ENCODE measurements around the gene ITPRIPL2. TPM values are rescaled to one million over a fixed set of nuclear protein-coding genes. Genes with fewer than 3 reads are reported as not detected.

ITPRIPL2 gene
- total RNA-seq, 4 donors from 2014 or later, result 22.9 to 79.3 (median 48.0) TPM

DNA sequence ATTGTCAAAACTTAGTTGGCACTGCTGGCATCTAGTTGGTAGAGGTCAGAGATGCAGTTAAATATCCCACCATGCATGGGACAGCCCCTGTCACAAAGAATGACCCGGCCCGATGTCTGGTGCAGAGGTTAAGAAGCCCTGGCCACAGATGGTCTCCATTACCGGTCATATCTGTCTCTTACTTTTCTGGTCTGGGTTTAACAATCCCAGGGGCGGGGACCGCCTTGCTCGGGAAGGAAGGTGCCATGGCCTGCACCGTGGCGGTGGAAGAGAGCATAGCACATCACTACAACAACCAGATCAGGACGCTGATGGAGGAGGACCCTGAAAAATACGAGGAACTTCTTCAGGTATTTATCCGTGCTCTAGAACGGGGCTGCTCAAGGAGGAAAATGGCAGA, 38.3 kb upstream of the ITPRIPL2 start:
- Histone ChIP-seq H3K27me3 (no peaks in the 10 kb centered on the region), H3K4me3 (no peak overlapping the region), H3K27ac (no peak overlapping the region), H3K36me3 (peaks cover 0 to 36% (median 13%) of the 10 kb centered on the region in 4 donors), H3K4me1 (no peaks in the 10 kb centered on the region), H3K9me3 (no peaks in the 10 kb centered on the region)
- WGBS, 2 donors (ENCODE audit: low coverage in 1 of 2), result 93 to 94% methylated on average over 3 to 12 of the region's 12 CpGs
- intact Hi-C loops (cut with DNase I; ENCODE audit: low total_unique reads) (no loop called here), in situ Hi-C loops (cut with MboI; ENCODE audit: low pct_ligation_motif_present in 1 of 4, low pct_unique_long_range_greater_than_20kb in 1 of 4, low sequenced_read_pairs in 3 of 4) (loop anchor here in 3 of 4 donors (10.0 to 25.0 kb wide), 3 partner anchors 101 to 437 kb away; partner anchors contain the start of genes CCP110 (in 2 of the 3) and GDE1 (in 2 of the 3))
- no peak for TF ChIP-seq EP300 (IDR thresholded peaks at IDR 0.05; ENCODE audit: low read depth)
- TF ChIP-seq, protein P1, sequence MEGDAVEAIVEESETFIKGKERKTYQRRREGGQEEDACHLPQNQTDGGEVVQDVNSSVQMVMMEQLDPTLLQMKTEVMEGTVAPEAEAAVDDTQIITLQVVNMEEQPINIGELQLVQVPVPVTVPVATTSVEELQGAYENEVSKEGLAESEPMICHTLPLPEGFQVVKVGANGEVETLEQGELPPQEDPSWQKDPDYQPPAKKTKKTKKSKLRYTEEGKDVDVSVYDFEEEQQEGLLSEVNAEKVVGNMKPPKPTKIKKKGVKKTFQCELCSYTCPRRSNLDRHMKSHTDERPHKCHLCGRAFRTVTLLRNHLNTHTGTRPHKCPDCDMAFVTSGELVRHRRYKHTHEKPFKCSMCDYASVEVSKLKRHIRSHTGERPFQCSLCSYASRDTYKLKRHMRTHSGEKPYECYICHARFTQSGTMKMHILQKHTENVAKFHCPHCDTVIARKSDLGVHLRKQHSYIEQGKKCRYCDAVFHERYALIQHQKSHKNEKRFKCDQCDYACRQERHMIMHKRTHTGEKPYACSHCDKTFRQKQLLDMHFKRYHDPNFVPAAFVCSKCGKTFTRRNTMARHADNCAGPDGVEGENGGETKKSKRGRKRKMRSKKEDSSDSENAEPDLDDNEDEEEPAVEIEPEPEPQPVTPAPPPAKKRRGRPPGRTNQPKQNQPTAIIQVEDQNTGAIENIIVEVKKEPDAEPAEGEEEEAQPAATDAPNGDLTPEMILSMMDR (IDR thresholded peaks at IDR 0.05), result no peak
- no peak for TF ChIP-seq POLR2AphosphoS5 (IDR thresholded peaks at IDR 0.05)
- no peak for TF ChIP-seq POLR2A (IDR thresholded peaks at IDR 0.05)
- no peak for DNase-seq

DNA sequence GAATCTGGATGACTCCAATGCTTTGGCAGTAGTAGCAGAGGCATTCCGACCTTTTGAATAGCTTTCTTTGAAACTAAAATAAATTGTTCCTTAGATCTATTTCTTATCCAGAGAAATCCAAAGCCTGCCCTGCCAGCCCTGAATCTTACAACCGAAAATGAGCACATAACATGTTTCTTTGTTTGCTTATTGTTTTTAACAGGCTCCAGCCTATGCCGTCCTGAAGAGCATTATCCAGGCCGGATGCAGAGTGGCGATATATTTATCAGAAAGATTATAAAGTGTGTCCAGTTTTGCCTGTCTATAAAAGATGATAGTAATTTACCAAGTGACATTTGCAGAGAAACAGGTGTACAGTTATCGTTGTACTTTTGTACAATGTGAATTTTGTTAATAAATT, 35.9 kb upstream of the ITPRIPL2 start:
- intact Hi-C loops (cut with DNase I; ENCODE audit: low total_unique reads), result no loop called here
- TF ChIP-seq EP300 (IDR thresholded peaks at IDR 0.05; ENCODE audit: low read depth) (no peak), POLR2AphosphoS5 (IDR thresholded peaks at IDR 0.05) (no peak), POLR2A (IDR thresholded peaks at IDR 0.05) (no peak)
- TF ChIP-seq, protein P1 (IDR thresholded peaks at IDR 0.05), result no peak
- in situ Hi-C loops (cut with MboI; ENCODE audit: low pct_ligation_motif_present in 1 of 4, low pct_unique_long_range_greater_than_20kb in 1 of 4, low sequenced_read_pairs in 3 of 4), result loop anchor here in 3 of 4 donors (10.0 to 25.0 kb wide), 3 partner anchors 103 to 434 kb away; partner anchors contain the start of genes CCP110 (in 2 of the 3) and GDE1 (in 2 of the 3)

DNA sequence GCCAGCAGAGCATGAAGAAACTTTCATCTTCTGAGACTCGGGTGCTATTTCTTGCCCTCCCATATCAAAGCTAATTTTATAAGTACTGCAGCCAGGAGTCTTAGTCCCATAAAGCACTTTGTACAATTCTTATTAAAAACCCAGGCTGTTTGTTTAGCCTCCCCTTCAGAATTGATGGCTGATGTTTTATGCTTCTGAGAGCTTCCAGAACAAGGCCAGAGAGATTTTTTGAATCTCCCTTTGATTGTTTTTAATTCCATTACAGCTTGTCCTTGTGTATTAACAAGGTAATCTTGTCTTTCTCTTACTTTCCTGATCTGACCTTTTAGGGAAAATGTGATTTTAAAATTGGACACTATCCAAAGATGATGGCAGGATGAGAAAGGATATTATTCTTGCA, 30.1 kb upstream of the ITPRIPL2 start:
- no peak overlapping the region for H3K4me3 ChIP-seq
- no peaks in the 10 kb centered on the region for H3K9me3 ChIP-seq
- peaks cover 0 to 24% (median 9%) of the 10 kb centered on the region in 4 donors for H3K36me3 ChIP-seq
- peaks cover 4 to 19% (median 13%) of the 10 kb centered on the region in 4 donors for H3K4me1 ChIP-seq
- WGBS, 2 donors (ENCODE audit: low coverage in 1 of 2), result 76 to 89% methylated on average over 1 of the region's 1 CpG
- intact Hi-C loops (cut with DNase I; ENCODE audit: low total_unique reads), result no loop called here
- no peak for DNase-seq
- H3K27ac ChIP-seq, result no peak overlapping the region
- in situ Hi-C loops (cut with MboI; ENCODE audit: low pct_ligation_motif_present in 1 of 4, low pct_unique_long_range_greater_than_20kb in 1 of 4, low sequenced_read_pairs in 3 of 4), result loop anchor here (5.0 to 25.0 kb wide), 5 partner anchors 91 to 429 kb away; partner anchors contain the start of genes CCP110 (in 2 of the 4) and GDE1 (in 2 of the 4)
- TF ChIP-seq, protein P1 (IDR thresholded peaks at IDR 0.05), result no peak
- no peak for TF ChIP-seq EP300 (IDR thresholded peaks at IDR 0.05; ENCODE audit: low read depth)
- TF ChIP-seq POLR2A (IDR thresholded peaks at IDR 0.05), result no peak
- TF ChIP-seq POLR2AphosphoS5 (IDR thresholded peaks at IDR 0.05), result no peak
- H3K27me3 ChIP-seq, result no peaks in the 10 kb centered on the region

More for the DNA sequence above, 35.9 kb upstream of the ITPRIPL2 start:
- Histone ChIP-seq H3K9me3 (no peaks in the 10 kb centered on the region), H3K27ac (no peak overlapping the region), H3K4me1 (no peaks in the 10 kb centered on the region), H3K4me3 (no peak overlapping the region), H3K36me3 (peaks cover 0 to 37% (median 17%) of the 10 kb centered on the region in 4 donors), H3K27me3 (no peaks in the 10 kb centered on the region)
- 85 to 89% methylated on average over 6 of the region's 6 CpGs for WGBS, 2 donors (ENCODE audit: low coverage in 1 of 2)
- DNase-seq, result no peak

DNA sequence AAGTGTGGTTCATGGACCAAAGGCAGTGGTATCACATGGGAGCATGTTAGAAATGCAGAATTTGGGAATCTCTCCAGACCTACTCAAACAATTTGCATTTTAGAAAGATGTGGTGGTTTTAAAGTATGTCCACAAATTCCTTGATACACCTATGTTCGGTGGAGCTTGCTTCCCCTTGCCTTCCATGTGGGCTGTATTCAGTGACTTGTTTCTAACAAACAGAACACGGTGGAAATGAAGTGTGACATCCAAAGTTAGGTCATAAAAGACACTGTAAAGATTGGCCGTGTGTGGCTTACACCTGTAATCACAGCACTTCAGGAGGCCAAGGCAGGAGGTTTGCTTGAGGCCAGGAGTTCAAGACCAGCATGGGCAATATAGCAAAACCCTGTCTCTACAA, 29.6 kb upstream of the ITPRIPL2 start:
- Histone ChIP-seq H3K4me1 (peaks cover 4 to 19% (median 13%) of the 10 kb centered on the region in 4 donors), H3K4me3 (no peak overlapping the region), H3K9me3 (no peaks in the 10 kb centered on the region), H3K27me3 (no peaks in the 10 kb centered on the region), H3K36me3 (peaks cover 0 to 19% (median 6%) of the 10 kb centered on the region in 4 donors), H3K27ac (no peak overlapping the region)
- intact Hi-C loops (cut with DNase I; ENCODE audit: low total_unique reads) (no loop called here), in situ Hi-C loops (cut with MboI; ENCODE audit: low pct_ligation_motif_present in 1 of 4, low pct_unique_long_range_greater_than_20kb in 1 of 4, low sequenced_read_pairs in 3 of 4) (loop anchor here (5.0 to 25.0 kb wide), 5 partner anchors 91 to 428 kb away; partner anchors contain the start of genes CCP110 (in 2 of the 4) and GDE1 (in 2 of the 4))
- WGBS, 2 donors (ENCODE audit: low coverage in 1 of 2), result 71 to 73% methylated on average over 3 of the region's 3 CpGs
- TF ChIP-seq POLR2A (IDR thresholded peaks at IDR 0.05) (no peak), POLR2AphosphoS5 (IDR thresholded peaks at IDR 0.05) (no peak), EP300 (IDR thresholded peaks at IDR 0.05; ENCODE audit: low read depth) (no peak)
- no peak for DNase-seq

Measured in transverse colon (tissue), 4 donors.